GM19395 (cell line): Measurements from ENCODE around the gene AFAP1.

Source experiments
- ATAC-seq: cut with Tn5 transposase; IDR thresholded peaks from one replicate; pipeline ENCODE4 v1.9.1; 2021; ENCODE audit warnings: mild to moderate bottlenecking, moderate library complexity; ENCODE audit not compliant: unreplicated experiment

Gene AFAP1

DNA sequence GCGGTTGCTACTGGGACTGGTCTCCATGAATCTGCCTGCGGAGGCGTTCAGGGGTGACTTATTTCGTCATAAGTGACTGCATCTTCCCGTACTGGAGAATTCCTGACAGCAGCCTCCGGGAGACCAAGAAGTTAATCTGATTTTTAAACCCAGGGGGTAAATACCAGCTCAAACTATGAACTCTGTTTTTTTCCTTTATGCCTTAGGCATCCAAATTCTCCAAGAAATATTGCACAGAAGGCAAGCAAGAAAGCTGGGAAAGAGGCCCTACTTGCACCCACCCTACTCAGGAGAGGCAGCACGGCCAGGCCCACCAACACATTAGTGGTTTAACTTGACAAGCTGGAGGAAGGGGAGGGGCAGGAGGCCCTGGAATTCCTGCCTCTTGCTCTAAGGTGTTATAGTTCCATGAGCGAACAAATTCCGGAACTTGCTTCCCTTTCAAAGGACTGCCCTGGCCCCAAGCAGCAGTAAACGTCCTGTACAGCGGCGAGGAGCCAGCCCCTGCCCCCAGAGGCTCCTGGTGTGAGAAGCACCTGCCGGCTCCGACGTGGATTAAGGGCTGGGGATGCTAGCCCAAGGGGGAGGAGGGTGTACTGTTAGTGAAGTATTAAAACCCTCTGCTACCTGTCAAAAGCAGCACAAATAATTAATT is 177.2 kb downstream of the AFAP1 start:
- ATAC-seq = no peak

DNA sequence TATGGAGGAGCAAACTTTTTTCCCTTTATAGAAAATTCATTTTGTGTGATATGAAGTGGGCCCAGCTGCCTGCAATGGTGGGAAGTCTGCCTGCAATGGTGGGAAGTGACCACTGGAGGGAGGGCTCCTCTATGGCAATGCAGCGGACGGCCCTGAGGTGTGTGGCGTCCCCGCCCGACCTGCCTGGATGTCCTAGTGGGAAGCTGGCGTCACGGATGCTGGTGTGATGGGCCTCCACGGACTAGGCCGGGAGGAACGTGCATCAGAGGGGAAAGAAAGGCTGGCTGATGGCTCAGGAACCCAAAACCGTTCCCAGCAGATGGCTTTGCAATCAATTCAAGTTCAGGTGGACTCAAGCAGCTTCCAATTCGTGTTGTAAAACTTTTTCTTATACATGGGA is 177.9 kb downstream of the AFAP1 start:
- ATAC-seq = peak; percentile 69

DNA sequence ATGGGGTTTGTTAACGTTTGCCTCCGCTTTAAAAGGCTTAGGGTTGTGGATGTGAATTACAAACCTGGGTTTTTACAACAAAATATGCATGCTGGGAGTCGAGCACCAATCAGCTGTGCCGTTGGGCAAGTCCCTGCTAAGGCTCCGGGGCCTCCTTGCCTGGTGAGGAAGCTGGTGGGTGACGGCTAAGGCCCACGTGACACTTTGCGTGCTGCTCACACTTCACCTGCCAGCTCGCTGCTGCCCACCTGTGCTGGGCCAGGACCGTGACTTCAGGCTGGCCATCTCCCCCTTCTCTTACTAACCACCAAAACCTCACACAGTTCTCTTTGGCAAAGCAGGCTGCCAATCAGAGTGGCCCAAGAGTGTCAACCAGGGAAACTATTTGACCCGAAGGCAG is 178.3 kb downstream of the AFAP1 start:
- ATAC-seq = no peak

DNA sequence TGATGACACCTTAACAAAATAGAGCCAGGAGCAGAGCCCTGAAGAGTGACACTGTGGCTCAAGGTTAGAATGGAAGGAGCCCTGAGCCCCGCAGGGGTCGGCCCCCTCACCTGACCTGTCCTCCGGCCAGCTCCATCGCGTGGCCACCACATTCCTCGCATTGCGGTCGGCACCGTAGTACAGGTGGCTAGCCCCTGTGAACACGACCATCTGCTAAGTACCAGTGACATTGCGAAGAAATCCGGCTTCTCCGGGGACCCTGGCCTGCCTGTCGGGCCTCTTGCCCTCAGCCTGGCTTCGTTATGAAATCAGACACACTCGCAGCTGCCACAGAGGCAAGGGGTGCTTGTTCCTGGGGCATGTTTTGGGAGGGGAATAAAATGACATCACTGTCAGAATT is 179.0 kb downstream of the AFAP1 start:
- no peak for ATAC-seq

DNA sequence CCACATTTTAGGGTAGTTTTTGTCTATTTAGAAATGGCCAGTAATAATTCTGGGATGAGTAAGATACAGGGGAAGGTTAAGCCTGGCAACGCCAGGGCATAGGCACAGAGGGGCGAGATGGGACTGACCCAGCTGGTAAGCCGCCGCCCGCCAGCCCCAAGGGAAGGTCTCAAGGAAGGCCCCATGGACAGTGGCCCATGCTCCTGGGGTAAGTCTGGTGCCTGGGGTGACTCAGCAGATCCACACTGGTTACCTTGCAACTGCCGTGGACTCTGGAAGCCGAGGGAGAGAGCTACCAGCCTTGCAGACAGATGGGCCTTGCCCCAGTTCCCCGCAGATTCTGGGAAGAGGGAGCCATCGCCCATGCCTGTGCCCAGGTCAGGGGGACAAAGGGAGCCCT is 179.4 kb downstream of the AFAP1 start:
- ATAC-seq = no peak

DNA sequence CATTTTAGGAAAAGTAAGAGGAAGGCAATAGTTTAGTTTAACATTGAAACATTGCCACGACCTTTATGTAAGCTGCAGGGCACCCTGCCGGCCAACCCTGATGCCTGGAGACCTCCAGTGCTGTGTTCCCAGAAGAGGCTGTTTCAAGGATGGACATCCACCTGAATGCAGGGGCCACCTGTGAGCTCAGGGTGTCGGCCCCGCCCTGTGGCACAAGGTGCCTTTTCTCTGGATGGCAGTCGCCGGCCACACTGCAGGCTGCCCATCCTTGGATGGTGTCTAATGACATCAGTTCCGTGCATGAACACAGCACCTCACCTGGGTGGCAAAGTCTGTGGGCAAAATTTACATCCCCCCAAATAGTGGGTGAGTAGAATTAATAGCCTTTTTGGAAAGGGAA is 180.0 kb downstream of the AFAP1 start:
- no peak for ATAC-seq

DNA sequence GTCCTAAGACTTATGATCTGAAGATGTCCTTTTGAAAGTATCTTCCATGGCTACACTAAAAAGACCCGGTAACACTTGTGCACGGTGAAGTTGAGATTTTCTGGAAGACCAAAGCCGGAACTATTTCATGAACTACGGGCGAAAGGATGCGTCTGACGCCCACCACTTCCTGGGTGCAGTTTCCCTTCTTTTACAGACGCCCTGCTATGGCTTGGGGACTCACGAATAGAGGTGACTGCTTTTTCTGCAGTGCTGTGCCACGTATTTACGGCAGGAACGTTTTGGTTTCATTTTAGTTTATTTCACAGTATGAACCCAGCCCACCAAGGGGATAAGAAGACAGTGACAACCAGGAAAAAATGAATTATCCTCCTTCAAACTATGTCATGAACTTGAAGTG is 180.4 kb downstream of the AFAP1 start:
- ATAC-seq = no peak

DNA sequence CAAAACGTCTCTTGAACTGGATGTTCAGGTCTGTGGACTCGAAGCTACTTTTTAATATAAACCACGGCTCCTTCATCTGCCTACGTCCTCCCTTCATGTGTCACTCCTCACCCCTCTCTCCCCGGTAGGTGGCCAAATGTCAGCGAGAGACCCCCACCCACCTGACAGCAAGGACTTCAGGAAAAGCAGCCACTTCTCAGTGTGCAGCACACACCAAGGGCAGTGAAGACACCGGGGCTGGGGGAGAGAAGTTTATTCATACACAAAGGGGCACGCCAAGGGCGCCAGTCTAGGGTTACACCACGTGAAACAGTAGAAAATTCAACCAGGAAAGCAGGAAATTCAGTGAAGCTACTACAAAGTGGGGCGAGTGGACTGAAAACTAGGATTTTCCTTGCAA is 181.2 kb downstream of the AFAP1 start:
- ATAC-seq = no peak

DNA sequence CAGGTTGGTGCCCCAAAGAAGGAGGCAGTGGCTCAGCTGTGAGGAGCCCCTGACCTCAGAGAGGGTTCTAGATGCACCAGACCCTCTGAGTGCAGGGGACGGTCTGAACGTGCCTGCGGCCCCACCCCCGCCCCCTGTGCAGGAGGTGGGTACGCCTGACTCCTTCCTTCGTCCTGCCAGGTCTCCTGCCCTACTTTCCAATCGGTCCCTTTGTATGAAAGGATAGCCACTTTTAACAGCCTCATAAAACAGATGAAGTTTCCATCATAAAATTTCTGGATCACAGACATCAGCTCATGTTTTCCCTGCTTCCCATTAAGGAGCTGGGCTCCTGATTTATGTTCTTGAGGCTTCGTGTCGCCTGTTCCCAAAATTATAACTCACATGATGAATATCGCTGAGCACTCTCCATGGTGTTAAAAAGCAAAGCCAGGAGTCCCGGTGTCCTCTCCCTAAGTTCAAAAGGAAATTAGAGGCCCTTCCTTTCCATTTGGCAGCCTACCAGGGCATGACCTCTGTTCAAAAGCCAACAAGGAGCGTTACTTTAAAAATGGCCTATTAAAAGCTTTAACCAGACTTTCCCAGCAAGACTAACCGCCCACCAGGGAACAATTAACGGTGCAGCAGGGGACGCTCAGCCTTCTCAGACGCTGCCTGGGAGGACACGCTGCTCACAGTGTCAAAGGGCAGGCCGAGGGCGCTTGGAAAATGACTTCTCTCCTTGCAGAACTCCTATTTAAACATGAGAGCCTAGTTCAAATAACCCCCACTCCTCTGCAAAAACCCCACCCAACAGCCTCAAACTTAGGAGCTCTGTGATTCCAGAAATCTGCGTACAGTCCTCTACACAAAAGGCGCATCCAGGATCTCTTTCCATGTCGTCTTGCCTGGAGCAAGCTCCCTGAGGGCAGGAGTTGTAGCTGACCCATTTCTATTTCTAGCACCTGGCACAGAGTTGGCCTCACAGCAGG is 181.9 kb downstream of the AFAP1 start:
- no peak for ATAC-seq

DNA sequence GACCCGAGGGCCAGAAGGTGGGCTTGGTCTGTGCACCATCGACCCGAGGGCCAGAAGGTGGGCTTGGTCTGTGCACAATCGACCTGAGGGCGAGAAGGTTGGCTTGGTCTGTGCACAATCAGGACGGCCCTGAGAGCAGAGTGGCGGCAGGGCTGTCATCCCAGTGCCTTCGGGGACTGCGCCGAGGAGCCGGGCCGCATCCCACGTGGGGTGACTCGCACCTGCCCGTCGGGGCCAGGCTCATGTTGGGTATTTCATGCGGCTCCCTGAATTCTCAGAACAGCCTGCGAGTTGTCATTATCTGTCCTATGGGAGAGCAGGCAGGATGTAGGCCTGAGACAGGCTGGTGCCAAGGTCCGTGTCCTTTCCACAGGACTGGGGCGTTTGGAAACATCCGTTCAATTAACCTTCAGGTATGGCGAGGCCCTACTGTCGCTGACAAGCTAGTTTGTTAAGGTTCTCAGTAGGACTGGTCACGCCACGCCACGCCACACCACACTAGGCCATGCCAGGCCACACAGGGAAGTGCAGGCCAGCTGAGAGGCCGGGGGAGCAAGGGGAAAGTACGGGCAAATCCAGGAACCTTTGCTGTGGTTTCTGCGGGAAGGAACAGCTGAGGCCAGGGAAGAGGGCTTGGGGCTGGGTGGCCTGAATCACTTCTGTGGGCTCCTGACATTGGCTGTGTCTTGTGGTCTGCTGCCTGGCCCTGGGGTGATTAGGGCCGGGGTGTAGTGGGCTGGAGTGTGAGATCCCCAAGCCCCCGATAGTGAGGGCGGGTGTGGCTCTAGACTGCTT is 182.9 kb downstream of the AFAP1 start:
- no peak for ATAC-seq

DNA sequence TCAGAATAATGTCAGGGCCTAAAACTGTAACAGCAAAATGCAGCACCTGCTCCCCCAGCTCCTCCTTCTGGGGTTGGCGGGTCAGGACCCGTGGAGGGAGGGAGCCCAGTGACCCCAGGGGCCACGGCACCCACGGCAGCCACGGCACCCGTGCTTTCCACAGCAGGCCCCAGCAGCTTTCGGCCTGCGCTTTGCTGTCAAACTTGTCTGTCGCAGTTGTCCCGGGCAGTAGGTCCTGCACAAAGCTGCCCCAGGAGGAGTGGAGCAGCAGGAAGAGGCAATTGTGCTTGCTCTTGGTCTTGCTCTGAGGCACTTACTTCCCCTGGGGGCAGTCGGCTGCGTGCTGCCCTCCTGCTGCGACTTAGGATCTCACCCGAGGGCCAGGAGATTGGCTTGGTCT is 183.6 kb downstream of the AFAP1 start:
- no peak for ATAC-seq

DNA sequence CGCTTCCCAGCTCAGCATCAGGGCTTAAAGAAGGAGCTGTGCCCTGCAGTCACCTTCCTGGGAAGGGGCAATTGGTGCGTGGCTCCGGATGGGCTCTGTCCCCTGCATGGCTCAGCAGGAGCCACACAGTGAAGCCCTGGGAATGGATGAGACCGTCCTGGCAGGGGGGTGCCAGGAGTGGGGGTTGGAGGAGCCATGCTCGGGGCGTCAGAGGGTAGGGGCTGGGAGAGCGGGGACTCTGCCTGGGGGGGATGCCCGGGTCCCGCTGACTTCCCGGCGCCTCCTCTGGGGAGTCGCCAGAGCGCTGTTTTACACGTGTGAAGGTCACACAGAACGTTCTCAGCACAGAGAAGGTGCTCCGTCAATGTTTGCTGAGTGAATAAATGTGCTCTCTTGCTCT is 184.1 kb downstream of the AFAP1 start:
- no peak for ATAC-seq

DNA sequence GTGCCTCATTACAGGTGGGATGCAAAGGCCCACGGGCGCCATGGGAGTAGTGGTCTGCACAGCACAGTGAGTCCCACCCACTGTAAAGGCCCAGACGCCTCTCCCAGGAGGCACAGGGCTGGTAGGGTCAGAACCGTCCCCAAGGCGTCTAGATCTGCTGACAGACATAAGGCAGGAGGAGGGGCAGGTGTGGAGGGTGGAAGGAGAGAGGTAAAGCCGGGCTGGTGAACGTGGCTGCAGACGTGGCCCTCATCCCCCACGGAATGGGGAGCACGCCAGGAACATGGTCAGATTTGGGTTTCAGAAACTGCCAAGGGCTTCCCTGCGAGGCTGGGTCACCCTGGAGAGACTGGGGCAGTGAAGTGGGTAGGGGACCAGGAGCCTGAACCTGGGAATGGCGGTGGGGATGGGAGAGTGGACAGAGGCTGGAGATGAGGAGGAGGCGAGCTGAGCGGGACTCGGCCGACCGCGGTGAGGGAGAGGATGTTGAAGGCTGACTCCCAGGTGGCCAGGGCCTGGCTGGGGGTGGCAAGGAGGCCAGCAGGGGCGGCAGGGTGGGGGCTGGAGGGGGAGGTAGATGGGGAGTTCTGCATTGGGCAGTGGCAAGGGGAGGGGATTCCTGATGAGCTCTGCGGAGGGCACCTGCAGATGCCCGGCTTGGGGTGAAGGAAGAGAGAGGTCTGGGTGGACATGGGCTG is 184.9 kb downstream of the AFAP1 start:
- no peak for ATAC-seq

DNA sequence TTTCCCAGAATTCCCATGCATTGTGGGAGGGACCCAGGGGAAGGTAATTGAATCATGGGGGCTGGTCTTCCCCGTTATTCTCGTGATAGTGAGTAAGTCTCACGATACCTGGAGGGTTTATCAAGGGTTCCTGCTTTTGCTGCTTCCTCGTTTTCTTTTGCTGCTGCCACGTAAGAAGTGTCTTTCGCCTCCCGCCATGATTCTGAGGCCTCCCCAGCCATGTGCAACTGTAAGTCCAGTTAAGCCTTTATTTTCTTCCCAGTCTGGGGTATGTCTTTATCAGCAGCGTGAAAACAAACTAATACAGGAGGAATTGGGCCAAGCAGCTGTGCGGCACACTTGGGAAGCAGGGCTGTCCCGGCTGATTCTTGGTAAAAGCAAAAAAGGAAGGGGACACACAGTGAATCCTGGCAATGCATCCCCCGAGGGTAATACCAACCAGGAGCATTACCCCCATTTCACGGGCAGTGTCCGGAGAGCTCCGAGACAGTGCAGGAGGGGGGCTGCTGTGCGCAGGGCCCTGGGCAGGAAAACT is 185.7 kb downstream of the AFAP1 start:
- ATAC-seq = no peak

DNA sequence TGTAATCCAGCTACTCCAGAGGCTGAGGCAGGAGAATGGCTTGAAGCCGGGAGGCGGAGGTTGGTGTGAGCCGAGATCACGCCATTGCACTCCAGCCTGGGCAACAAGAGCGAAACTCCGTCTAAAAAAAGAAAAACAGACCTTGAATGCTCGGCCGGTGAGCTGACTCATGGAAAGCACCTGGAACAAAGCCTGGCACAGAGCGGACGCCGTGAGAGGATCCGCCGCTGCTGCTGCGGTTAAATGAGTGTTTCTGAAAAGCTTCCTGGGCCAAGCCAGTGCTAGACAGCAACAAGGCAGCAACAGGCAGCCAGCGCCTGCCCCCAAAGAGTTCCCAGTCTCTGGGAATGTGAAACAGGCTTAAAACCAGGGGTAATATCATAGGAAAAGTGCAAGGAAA is 186.4 kb downstream of the AFAP1 start:
- no peak for ATAC-seq

DNA sequence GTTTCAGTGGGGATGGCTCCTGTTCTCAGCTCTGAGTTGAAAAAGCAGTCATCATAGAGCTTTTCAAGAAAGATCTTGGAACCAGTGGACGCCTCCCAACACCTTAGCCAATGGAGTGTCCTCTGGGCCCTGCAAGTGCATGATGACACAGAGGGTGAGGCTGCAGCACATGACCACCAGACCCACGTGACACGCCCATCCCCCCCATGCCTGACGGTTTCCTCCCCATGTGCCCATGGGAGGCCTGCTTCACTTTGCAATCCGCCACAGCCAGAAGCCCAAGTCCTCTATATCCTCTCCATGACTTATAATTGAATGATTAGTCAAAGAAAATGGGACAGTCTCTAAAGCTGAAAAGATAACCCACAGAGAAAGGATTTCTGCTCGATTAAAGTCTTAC is 187.0 kb downstream of the AFAP1 start:
- no peak for ATAC-seq

DNA sequence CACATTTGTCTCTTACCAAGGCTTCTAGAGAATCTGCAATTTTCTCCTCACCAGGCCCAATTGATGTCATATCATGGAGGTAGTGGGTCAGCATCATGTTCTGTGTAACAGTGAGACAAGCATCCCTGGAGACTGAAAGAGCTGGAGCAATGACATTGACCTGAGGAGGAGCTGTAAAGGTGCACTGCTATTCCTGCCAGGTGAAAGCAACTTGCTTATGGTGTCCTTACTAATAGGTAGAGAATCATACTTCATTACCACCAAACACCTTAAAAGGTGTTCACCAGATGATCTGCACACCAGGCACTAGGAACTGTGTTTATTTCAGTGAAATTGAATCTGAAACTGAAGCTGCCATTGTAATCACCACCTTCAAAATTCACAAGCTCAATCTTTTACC is 188.7 kb downstream of the AFAP1 start:
- no peak for ATAC-seq

DNA sequence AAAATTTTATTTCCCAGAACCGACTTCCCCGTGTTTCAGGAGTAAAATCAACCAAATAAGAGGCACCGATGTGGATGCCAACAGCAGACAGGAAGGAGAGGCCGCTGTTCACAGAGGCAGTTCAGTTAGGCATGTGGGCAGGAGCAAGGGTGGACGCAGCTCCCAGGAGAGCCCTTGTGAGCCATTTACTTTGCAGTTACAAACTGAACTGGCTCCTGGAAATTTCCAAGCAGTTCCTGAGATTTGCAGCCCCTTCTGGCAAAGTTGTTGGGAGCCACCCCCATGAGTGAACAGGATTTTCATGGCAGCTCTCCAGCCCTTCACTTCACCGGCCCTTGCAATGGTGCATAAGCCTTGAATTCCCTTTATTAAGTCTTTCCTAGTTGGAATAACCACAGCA is 189.1 kb downstream of the AFAP1 start:
- no peak for ATAC-seq

DNA sequence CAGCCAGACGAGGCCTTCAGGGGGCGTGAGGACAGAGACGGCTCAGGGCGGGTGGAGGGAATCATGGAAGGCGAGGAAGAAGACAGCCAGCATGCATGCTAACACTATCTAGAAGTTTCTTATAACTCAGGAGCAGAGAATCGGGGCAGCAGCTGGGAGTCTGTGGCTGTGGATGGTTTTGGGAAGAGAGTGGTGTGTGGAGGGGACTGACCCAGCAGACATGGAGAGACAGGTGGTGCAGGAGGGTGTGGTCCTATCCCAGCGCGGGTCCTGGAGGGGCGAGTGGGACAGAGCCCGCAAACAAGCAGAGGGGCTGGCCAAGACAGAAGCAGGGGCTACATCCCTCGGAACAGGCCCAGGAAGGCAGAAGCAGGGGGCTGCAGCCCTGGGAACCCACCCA is 192.1 kb downstream of the AFAP1 start:
- ATAC-seq = no peak

DNA sequence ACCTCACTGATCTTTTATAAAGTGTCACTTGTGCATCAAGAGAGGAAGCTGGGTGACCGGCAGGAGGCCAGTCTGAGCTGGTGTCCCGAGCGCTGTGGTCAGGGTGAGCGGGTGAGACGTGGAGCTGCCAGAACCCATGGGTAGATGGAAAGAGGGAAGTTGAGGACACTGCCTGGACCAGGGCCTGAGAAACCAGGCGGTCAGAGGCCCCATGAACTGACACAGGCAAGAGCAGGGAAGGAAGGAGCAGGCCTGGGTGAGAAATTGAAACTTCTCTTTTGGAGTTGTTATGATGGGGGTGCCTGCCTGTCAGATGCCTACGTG is 192.6 kb downstream of the AFAP1 start:
- no peak for ATAC-seq
